HUES6 (cell line): ENCODE measurements around the gene SMAD7.
A peak's percentile ranks its signal among the peaks of the same experiment; 100 is the strongest.

Experiments used
- H3K27ac ChIP-seq: 2 replicates; pipeline ENCODE4 v1.7.0; 2013; ENCODE audit warnings: low read depth, mild to moderate bottlenecking, low read length, inconsistent platforms
- H3K27me3 ChIP-seq: 2 replicates; pipeline ENCODE4 v1.6.1; 2013; ENCODE audit warnings: low read length; ENCODE audit not compliant: control insufficient read depth, insufficient read depth
- H3K36me3 ChIP-seq: 2 replicates; pipeline ENCODE4 v1.6.1; 2013; ENCODE audit warnings: low read length; ENCODE audit not compliant: control insufficient read depth, insufficient read depth
- H3K4me1 ChIP-seq: 2 replicates; pipeline ENCODE4 v1.6.1; 2013; ENCODE audit warnings: low read length; ENCODE audit not compliant: control insufficient read depth, insufficient read depth
- H3K4me3 ChIP-seq: 2 replicates; pipeline ENCODE4 v1.5.1; 2013; ENCODE audit warnings: low read depth, low read length
- H3K9ac ChIP-seq: one replicate; pipeline ENCODE4 v1.6.1; 2013; ENCODE audit warnings: mild to moderate bottlenecking, low read length
- H3K9me3 ChIP-seq: 2 replicates; pipeline ENCODE4 v1.6.1; 2013; ENCODE audit warnings: low read depth, low read length; ENCODE audit not compliant: control insufficient read depth, insufficient read depth

Gene SMAD7

DNA sequence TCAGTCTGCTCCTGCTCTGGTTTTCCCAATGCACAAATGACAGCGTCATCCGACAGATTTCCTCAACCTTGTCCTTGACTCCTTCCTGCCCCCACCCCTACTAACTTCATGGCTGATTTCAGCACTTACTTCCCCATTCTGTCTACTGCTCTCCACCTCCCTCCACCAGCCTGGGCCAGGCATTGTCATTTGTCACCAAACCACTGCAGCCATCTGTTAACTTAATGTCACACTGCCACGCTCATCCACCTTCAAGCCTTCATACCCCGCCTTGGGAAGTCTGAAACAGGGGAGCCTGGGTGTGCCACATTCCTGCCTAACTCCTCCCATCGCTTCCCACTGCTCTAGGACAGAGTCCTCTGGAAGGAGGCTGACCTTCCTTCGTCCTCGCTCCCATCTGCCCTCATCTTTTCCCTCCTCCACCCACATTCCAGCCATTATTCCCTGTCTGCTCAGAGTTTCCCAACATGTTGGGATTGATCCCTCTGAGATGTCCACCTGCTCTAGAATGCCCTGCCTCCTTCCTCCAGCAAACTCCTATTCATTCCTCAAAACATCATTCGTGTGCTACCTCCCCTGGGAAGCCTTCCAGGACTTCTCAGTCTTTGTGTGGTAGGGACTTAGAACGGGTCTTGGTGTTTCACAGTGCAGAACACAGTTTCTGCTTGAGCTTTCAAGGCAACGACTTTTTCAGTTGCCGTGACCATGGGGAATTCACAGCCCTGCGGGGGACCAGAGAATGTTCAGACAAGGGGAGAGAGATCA is 42.2 kb upstream of the SMAD7 start:
- Histone ChIP-seq H3K27me3 (no peaks in the 10 kb centered on the region; the same call in 1 of the 2 replicates), H3K27ac (no peak overlapping the region), H3K4me3 (no peak overlapping the region), H3K9ac (no peak overlapping the region), H3K4me1 (peaks cover 53% of the 10 kb centered on the region), H3K36me3 (no peaks in the 10 kb centered on the region), H3K9me3 (no peaks in the 10 kb centered on the region)

DNA sequence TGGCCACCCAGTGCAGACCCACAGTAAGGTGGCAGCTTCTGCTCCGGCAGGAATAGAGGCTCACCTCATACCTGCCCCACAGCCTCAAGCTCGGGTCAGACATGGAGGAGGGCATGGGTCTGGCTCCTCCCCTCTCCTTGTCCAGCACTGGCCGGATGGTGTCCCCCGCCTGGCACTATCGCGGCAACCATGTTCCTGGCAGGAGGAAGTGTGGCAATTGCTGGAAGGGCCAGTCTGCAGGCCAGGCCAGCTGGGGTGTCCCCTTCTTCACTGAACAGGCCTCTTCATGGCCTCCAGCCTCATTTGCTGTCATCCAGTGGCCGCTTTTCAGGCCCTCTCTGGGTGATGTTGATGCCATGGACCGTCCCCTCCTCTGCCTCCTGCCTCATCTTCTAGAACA is 41.4 kb upstream of the SMAD7 start:
- H3K36me3 ChIP-seq: no peaks in the 10 kb centered on the region
- peaks cover 53% of the 10 kb centered on the region for H3K4me1 ChIP-seq
- H3K9ac ChIP-seq: peak overlapping the region; percentile 17
- H3K27me3 ChIP-seq: no peaks in the 10 kb centered on the region; the same call in 1 of the 2 replicates
- no peaks in the 10 kb centered on the region for H3K9me3 ChIP-seq
- no peak overlapping the region for H3K4me3 ChIP-seq
- no peak overlapping the region for H3K27ac ChIP-seq

DNA sequence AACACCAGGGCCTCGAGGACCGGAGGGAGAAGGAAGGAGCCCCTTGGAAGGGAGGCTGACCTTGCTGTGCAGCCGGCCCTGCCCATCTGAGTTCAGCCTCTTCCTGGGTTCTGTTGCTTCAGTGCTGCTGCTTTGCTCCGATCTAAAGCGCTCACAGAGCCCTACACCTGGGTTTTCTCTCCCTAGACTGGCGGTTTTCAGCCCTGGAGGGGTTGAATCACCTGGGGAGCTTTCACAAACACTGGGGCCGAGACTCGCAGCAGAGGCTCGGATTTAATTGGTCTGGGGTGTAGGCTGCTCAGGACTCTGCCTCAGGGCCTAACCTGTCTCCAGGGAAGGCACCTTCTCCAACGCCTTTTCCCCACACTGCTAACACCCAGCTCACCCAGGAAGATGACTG is 40.9 kb upstream of the SMAD7 start:
- H3K9ac ChIP-seq: peak overlapping the region; percentile 17
- H3K27me3 ChIP-seq: no peaks in the 10 kb centered on the region; the same call in 1 of the 2 replicates
- H3K4me3 ChIP-seq: no peak overlapping the region
- H3K36me3 ChIP-seq: no peaks in the 10 kb centered on the region
- no peaks in the 10 kb centered on the region for H3K9me3 ChIP-seq
- no peak overlapping the region for H3K27ac ChIP-seq
- H3K4me1 ChIP-seq: peaks cover 53% of the 10 kb centered on the region

DNA sequence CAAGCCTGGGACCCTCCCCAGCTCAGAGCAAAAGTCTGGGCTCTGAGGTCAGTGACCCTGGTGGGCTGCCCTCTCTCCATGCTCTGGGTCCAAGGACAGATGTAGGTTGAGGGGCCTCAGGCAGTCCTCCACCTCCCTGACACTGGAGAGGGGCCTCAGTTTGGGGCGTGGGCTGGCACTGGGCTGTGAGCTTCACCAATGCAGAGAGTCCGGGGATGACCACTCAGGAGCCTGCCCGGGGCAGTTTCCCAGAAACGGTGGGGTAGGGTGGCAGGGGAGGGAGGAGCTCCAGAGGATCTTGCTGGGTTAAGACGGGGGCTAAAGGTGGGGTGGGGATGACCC is 40.5 kb upstream of the SMAD7 start:
- Histone ChIP-seq H3K9ac (no peak overlapping the region), H3K27ac (no peak overlapping the region), H3K4me1 (peaks cover 54% of the 10 kb centered on the region), H3K27me3 (no peaks in the 10 kb centered on the region; the same call in 1 of the 2 replicates), H3K36me3 (no peaks in the 10 kb centered on the region), H3K4me3 (no peak overlapping the region), H3K9me3 (no peaks in the 10 kb centered on the region)

DNA sequence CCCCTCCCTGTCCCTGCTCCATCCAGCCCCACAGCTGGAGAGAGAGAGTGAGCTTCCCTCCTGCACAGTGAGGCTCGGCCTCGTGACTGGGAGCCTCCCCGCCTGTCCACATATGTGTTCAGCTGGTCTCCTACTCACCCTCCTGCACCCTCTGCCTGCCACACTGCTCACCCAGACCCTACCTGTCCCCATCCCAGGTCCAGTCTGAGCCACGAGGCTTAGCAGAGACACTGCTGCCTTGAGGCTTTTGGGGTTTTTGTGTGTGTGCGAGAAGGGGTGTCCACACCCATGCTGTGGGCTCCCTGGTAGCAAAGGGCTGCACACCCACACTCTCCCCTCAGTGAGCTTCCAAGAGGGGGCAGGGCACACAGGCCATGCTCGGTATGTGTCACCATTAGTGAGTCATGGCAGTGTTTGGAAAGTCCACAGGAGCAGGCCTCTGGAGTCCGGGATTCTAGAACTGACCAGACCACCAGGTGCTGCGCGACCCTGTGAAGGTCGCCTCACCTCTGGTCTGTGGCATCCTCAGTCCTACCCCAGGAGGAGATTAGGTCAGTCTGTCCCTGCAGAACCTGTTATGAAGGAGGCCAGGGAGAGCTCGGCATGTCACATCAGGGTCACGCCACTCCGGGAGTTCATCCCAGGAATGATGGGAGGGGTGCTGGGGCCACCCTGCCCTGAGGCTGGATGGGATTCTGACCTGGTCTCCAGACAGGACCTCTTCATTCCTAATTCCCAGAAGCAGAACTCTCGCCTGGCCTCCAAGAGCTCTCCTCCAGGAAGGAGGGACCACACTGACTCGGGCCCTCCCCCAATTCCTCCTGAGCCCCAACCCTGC is 39.9 kb upstream of the SMAD7 start:
- Histone ChIP-seq H3K36me3 (no peaks in the 10 kb centered on the region), H3K27ac (no peak overlapping the region), H3K9me3 (no peaks in the 10 kb centered on the region), H3K4me3 (no peak overlapping the region), H3K27me3 (no peaks in the 10 kb centered on the region; the same call in 1 of the 2 replicates), H3K4me1 (peaks cover 54% of the 10 kb centered on the region), H3K9ac (peak overlapping the region; percentile 43)

DNA sequence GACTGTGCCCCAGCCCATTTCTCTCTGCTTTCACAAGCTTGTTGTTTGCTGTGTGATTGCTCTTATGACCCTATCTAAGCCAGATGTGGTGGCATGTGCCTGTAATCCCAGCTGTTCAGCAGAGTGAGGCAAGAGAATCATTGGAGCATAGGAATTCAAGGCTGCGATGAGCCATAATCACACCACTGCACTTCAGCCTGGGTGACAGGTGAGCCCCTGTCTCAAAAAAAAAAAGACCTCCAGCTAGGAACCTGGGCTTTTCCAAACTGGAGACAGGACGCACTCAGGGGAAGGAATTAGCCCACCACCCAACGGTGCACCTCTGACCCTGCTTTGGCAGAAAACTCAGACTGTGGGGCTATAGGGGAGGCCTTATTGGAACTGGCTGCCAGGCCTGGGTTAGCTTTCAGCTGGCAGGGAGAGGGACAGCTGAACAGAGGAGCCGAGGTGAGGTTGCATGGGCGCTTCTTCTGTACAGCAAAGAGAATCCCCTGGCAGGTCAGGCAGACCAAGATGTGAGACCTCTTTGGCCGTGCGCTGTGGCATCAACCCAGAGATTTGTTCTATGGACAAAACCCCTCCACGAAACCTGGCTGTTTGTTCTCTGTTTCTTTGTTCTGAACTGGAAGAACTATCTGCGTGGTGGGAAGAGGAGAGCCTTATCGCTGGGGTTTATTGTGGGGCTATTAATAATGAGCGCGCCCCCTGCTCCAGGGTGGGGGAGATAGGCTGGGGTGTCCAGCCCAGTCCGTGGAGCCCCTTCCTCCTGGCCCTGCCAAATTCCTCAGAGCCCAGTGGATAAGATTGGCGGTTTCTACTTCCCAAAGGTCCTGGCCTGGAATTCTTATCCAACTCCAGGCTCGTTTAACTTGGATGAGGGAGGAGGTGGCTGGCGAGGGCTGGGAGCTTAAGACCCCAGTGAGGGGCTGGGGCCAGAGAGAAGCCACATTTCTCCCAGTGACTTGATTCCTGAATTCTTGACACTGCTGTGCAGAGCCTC is 38.8 kb upstream of the SMAD7 start:
- Histone ChIP-seq H3K4me3 (no peak overlapping the region), H3K36me3 (no peaks in the 10 kb centered on the region), H3K27ac (no peak overlapping the region), H3K4me1 (peaks cover 54% of the 10 kb centered on the region), H3K9ac (no peak overlapping the region), H3K27me3 (no peaks in the 10 kb centered on the region; the same call in 1 of the 2 replicates), H3K9me3 (no peaks in the 10 kb centered on the region)

DNA sequence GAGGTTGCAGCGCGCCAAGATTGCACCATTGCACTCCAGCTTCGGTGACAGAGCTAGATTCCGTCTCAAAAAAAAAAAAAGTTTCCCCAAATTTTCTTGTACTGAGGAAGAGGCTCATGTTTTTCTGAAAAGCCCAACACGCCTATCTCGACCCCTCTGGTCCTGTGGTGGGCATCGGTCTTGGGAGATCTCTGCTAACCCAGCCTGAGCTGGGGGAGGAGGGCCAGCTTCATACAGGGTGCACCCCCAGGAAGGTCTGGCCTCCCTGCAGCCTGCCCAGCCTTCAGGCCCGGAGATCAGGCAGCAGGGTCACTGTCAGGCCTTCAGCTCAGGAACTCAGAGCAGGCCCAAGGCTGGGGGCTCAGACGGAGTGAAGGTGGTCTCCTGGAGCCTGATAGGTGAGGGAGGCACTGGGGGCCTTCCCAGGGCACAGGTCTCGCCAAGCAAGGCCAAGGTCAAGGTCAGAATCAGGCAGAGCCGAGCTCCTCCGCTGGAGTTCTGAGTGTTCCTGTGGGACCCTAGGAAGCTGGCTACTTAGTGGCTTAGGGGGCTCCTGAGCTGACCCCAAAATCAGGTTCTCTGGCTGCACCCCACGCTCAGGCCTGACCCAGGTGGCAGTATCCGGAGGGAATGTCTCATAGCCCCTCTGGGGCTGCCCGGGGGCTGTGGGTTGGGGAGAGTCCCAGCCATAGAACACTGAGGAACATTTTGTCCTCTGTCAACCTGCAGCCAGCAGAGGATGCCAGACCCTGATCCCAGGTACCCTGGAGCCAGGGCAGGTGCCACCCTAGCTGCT is 37.9 kb upstream of the SMAD7 start:
- H3K27ac ChIP-seq: no peak overlapping the region
- no peak overlapping the region for H3K4me3 ChIP-seq
- no peaks in the 10 kb centered on the region; the same call in 1 of the 2 replicates for H3K27me3 ChIP-seq
- H3K4me1 ChIP-seq: peaks cover 57% of the 10 kb centered on the region
- H3K9me3 ChIP-seq: no peaks in the 10 kb centered on the region
- H3K36me3 ChIP-seq: no peaks in the 10 kb centered on the region
- no peak overlapping the region for H3K9ac ChIP-seq

DNA sequence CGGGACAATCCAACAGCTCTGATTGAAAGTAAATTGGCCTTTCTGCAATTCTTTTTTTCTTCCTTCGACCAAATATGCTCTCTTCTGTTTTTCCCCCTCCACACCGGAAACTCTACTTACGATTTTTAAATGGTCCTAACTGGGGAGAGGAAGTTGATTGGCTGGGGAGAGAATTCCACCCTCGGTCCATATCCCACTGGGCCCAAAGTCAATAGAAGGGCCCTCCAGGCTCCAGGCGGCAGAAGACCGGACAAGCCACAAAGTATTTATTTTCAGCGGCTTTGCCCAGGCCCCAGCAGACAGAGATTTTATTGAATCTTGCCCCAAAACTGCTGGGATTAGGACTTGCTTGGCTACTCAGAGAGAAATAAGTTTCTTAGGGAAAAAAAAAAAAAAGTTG is 37.1 kb upstream of the SMAD7 start:
- no peaks in the 10 kb centered on the region; the same call in 1 of the 2 replicates for H3K27me3 ChIP-seq
- H3K9ac ChIP-seq: no peak overlapping the region
- peaks cover 56% of the 10 kb centered on the region for H3K4me1 ChIP-seq
- H3K36me3 ChIP-seq: no peaks in the 10 kb centered on the region
- no peaks in the 10 kb centered on the region for H3K9me3 ChIP-seq
- no peak overlapping the region for H3K4me3 ChIP-seq
- peak overlapping the region; percentile 2; the same call in 1 of the 2 replicates for H3K27ac ChIP-seq

DNA sequence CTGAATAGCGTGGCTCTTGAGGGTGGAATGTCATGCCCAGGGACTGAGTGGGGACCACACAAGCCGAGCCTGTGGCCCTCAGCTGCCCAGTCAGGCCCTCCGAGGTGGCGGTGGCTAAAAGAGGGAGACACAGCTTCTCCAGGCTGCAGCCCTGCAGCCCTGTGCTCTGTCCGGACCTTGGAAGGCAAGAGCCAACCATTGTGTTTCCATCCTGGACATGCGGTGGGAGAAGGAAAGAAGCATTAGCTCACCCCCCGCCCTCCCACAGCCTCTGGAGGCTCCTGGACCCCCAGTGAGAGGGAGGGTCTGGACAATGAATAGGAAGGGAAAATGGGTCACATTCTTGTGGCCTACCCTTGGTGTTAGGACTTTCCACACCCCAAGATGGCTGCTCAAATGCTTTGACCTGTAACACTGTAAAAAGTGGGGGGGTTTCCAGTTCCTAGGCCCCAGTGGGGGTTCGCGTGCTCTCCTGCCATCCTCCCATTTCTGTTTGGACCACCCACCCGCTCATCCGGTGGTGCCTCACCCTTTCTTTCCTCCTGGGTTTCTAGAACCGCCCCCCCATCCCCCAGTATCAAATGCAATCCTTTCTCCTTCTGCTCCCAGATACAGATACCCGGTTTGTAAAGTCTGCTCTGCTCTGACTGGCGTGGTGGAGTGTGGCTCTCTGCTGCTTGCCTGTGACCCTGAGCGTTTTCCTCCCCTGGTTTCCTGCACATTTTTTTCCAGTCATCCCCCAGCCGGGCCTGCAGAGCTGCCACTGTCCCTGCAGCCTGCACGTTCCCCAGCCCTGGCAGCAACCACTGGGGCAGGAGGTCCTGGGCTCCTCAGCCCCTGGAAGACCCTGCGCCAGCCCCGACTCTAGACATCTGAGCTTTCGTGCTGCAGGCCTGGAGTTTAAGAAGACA is 36.3 kb upstream of the SMAD7 start:
- no peak overlapping the region for H3K9ac ChIP-seq
- no peaks in the 10 kb centered on the region for H3K36me3 ChIP-seq
- no peaks in the 10 kb centered on the region for H3K27me3 ChIP-seq
- H3K4me1 ChIP-seq: peaks cover 57% of the 10 kb centered on the region
- H3K4me3 ChIP-seq: no peak overlapping the region
- H3K27ac ChIP-seq: peak overlapping the region; percentile 2; the same call in 1 of the 2 replicates
- H3K9me3 ChIP-seq: no peaks in the 10 kb centered on the region
